Ovary (tissue), 9 donors: ENCODE results near the gene EIF3M. TPM values are rescaled to one million over a fixed set of nuclear protein-coding genes. Genes with fewer than 3 reads are reported as not detected.

Source experiments
- DNase-seq, 5 donors: peaks; one replicate each; pipeline ENCODE4 v3.0.0-alpha.2; 2019 to 2020
- H3K27ac ChIP-seq, 2 donors: fragments of 200-600 bp; one replicate each; pipeline versions ENCODE4 v1.5.1 to v1.8.0; 2019 to 2022
- H3K27me3 ChIP-seq: fragments of 200-600 bp; one replicate; pipeline ENCODE4 v1.8.0; 2022
- H3K36me3 ChIP-seq: fragments of 200-600 bp; sonication (generic); one replicate; pipeline ENCODE4 v1.5.1; 2019
- H3K4me1 ChIP-seq: one replicate; pipeline ENCODE4 v1.8.1; 2013; ENCODE audit warnings: mild to moderate bottlenecking, moderate library complexity; ENCODE audit not compliant: insufficient read depth
- H3K4me3 ChIP-seq: fragments of 200-600 bp; sonication (generic); one replicate; pipeline ENCODE4 v1.5.1; 2017
- H3K9me3 ChIP-seq, 2 donors: fragments of 200-600 bp in 1 of 2; sonication (generic) in 1 of 2; one replicate each; pipeline versions ENCODE4 v1.5.1 to v1.8.1; 2013 to 2019; ENCODE audit warnings: mild to moderate bottlenecking in 1 of 2, moderate library complexity in 1 of 2
- CTCF ChIP-seq, 3 donors: fragments of 450-650 bp in 2 of 3; fragments of 200-600 bp in 1 of 3; IDR thresholded peaks; one replicate each; pipeline versions ENCODE4 v1.5.1 to v1.8.0; 2016 to 2022; ENCODE audit warnings: antibody characterized with exemption in 3 of 3, mild to moderate bottlenecking in 1 of 3
- EP300 ChIP-seq: sonication (generic); formaldehyde crosslinking; IDR thresholded peaks from one replicate; pipeline ENCODE4 v1.6.1; 2017; ENCODE audit warnings: antibody characterized with exemption
- POLR2A ChIP-seq: fragments of 450-650 bp; IDR thresholded peaks from one replicate; pipeline ENCODE4 v1.6.1; 2017; ENCODE audit warnings: antibody characterized with exemption, mild to moderate bottlenecking, moderate library complexity
- WGBS, 3 donors: extraction: QIAGEN DNeasy Blood & Tissue Kit in 1 of 3; methylation state at CpG; one replicate each; pipeline versions ENCODE4 v1.1.5 to v1.1.7; 2013 to 2017; 5-methylcytosine and 5-hydroxymethylcytosine counted together
- intact Hi-C, 4 donors: fragments of 100-400 bp; cut with DNase I; formaldehyde crosslinking; loops; one replicate each; pipeline versions ENCODE4 v1.11.0 to v1.15.1; 2022 to 2023
- polyA plus RNA-seq, 2 donors: library from polyadenylated mRNA; stranded (reverse); fragments of 200-250 nt in 1 of 2; fragments of 350-450 nt in 1 of 2; fragmentation: Illumina TruSeq in 1 of 2; extraction: RNeasy Lipid Tissue Mini Kit (QIAGEN cat#74804) in 1 of 2; gene quantifications; one replicate each; pipeline ENCODE4 v1.2.3, GENCODE V29; 2013 to 2014
- total RNA-seq, 7 donors: library from RNA; depleted of rRNA in 2 of 7; stranded (reverse); fragments of >200 nt in 2 of 7; fragmentation: NEBNext Ultra II Directional in 3 of 7; extraction: Animal tissue kit (Norgen Biotek cat#: 25700) in 3 of 7; gene quantifications; one replicate each; pipeline versions ENCODE4 v1.1.0 to v1.2.4, GENCODE V29; 2016 to 2023
- donor health status: DM: no; HTN: no; CAD: no; lungs with moderate emphysema.
- donor health status: DM: no; HTN: no; CAD: no.
- donor health status: Bipolar disorder and iron deficiency.
- donor health status: DM: yes; HTN: yes; CAD: no.
- donor health status: DM: no; HTN: no; CAD: no.
- donor health status: DM: yes; HTN: yes; CAD: no.

The EIF3M gene
- total and polyA plus RNA-seq, 9 donors = 273 to 571 (median 366) TPM

DNA sequence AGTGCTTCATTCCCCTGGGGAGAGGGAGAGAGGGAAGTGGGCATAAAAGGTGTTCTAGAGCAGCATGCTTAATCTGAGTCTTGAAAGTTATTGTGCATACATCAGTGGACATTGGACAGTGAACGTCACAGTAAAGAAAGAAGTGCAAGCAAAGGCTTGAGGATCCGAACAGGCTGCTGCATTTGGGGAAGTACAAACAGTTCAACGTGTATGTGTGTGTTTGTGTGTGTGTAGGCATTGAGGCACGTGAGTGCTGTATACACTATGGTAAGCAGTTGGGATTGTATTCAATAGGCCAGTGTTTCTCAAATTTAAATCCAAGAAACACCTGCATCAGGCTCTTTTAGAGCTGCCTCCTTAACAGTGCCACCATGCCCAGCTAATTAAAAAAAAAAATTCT, 10.4 kb upstream of the EIF3M start:
- Histone ChIP-seq H3K27me3 (no peaks in the 10 kb centered on the region), H3K9me3 (no peaks in the 10 kb centered on the region), H3K4me3 (no peak overlapping the region), H3K27ac (no peak overlapping the region), H3K4me1 (no peaks in the 10 kb centered on the region), H3K36me3 (no peaks in the 10 kb centered on the region)
- TF ChIP-seq CTCF (IDR thresholded peaks at IDR 0.05) (no peak), POLR2A (no peak), EP300 (no peak)
- 85 to 92% (median 91%) methylated on average over 4 of the region's 4 CpGs for WGBS, 3 donors
- intact Hi-C loops = no loop called here
- no peak for DNase-seq

DNA sequence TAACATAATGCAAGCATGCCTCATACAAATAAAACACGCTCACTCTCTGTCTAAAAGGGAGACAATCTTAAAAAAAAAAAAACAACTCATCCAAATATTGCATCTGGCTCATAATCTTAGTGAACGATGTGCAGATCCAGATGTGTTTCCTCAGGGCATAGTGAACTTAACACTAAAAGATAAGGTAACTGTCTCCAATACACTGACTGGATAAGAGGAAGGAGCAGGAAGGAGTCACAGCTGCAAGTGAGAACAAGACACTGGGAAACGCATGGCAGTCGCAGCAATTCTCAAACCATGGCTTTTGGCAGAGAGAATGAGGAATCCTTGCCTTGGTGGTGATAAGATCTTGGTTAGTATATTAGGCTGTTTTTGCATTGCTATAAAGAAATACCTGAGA, 9.2 kb upstream of the EIF3M start:
- DNase-seq = no peak
- intact Hi-C loops = no loop called here
- Histone ChIP-seq H3K9me3 (no peaks in the 10 kb centered on the region), H3K27ac (no peak overlapping the region), H3K36me3 (no peaks in the 10 kb centered on the region), H3K4me1 (no peaks in the 10 kb centered on the region), H3K4me3 (no peak overlapping the region), H3K27me3 (no peaks in the 10 kb centered on the region)
- WGBS, 3 donors = 23 to 38% (median 33%) methylated on average over 4 of the region's 4 CpGs
- TF ChIP-seq POLR2A (no peak), CTCF (IDR thresholded peaks at IDR 0.05) (no peak), EP300 (no peak)

DNA sequence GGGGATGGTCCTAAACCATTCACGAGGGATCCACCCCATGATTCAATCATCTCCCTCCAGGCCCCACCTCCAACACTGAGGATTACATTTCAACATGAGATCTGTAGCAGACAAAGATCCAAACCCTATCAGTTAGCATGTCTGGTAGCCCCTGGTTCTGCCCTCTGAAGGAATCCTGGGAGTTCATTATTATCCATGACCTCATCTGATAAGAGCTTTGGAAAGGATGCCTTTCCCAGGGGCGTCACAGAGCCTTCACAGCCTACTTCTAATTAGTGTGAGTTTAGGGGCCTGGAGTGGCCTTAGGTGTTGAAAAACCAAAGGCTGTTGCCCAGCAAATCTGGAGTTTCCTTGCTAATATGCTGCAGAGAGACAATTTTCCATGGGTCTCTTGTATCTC, 8.6 kb upstream of the EIF3M start:
- no peaks in the 10 kb centered on the region for H3K36me3 ChIP-seq

GRCh38 chr11:32576456-32576855, 7.2 kb upstream of the EIF3M start:
- Histone ChIP-seq H3K4me3 (no peak overlapping the region), H3K36me3 (no peaks in the 10 kb centered on the region), H3K9me3 (no peaks in the 10 kb centered on the region), H3K4me1 (no peaks in the 10 kb centered on the region), H3K27me3 (no peaks in the 10 kb centered on the region), H3K27ac (no peak overlapping the region)
- no peak for TF ChIP-seq CTCF (IDR thresholded peaks at IDR 0.05)
- no peak for TF ChIP-seq EP300
- TF ChIP-seq POLR2A = no peak
- intact Hi-C loops = no loop called here
- no peak for DNase-seq
- 97 to 100% (median 98%) methylated on average over 1 of the region's 1 CpG for WGBS, 3 donors

More for the DNA sequence above, 8.6 kb upstream of the EIF3M start:
- Histone ChIP-seq H3K4me3 (no peak overlapping the region), H3K27me3 (no peaks in the 10 kb centered on the region), H3K27ac (no peak overlapping the region), H3K9me3 (no peaks in the 10 kb centered on the region), H3K4me1 (no peaks in the 10 kb centered on the region)
- TF ChIP-seq POLR2A = no peak
- no peak for TF ChIP-seq CTCF (IDR thresholded peaks at IDR 0.05)
- no peak for TF ChIP-seq EP300
- DNase-seq = no peak
- WGBS, 3 donors = 55 to 90% (median 61%) methylated on average over 2 of the region's 2 CpGs
- intact Hi-C loops = no loop called here
